Suppressor macrophage (primary cell): ENCODE data around the gene ADAMTS2.
A peak's percentile ranks its signal among the peaks of the same experiment; 100 is the strongest.

Experiments
- DNase-seq, 4 experiments: peaks; one replicate each; pipeline ENCODE4 v3.0.0-alpha.2; 2020 to 2022

The ADAMTS2 gene

GRCh38 chr5:179310439-179311090 lies 34.7 kb downstream of the ADAMTS2 start:
- DNase-seq: no peak

DNA sequence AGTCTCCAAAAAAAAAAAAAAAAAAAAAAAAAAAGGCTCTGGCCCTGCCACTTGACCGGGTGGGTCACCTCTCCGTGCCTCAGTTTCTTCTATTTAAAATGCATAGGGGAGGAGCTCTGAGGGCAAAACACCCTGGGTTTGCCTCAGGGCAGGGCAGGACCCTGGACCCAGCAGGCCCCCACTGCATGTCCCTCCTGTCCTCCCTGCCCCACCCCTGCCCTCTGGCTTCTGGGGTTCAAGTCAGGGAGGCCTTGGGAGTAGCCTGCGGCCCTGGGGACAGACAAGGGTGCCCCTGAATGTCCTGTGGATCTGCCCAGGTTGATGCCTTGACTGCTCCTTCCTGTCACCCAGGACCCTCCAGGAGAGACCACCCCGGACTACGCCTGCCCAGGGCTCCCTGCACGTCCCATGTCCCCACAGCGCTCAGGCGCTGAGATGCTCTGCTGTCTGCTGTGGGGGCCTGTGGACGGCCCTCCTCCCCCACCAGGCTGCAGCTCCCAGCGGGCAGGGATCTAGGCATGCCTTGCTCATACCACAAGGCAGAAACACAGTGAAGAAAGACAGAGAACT lies 35.4 kb downstream of the ADAMTS2 start:
- DNase-seq: no peak

DNA sequence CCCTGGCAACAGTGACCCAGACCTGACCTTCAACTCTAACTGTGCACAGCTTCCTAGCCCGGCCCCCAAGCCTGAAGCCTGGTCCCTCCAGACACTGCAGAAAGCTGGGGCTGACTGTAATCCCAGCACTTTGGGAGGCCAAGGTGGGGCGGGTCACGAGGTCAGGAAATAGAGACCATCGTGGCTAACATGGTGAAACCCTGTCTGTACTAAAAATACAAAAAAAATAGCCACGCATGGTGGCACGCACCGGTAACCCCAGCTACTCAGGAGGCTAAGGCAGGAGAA lies 35.9 kb downstream of the ADAMTS2 start:
- no peak for DNase-seq

- no peak for DNase-seq
Observed at GRCh38 chr5:179308563-179309382, 36.5 kb downstream of the ADAMTS2 start.

- no peak for DNase-seq
Observed at GRCh38 chr5:179307931-179308471, 37.3 kb downstream of the ADAMTS2 start.

GRCh38 chr5:179307013-179307800 lies 38.1 kb downstream of the ADAMTS2 start:
- no peak for DNase-seq

GRCh38 chr5:179306191-179307012 lies 38.9 kb downstream of the ADAMTS2 start:
- DNase-seq: no peak

DNA sequence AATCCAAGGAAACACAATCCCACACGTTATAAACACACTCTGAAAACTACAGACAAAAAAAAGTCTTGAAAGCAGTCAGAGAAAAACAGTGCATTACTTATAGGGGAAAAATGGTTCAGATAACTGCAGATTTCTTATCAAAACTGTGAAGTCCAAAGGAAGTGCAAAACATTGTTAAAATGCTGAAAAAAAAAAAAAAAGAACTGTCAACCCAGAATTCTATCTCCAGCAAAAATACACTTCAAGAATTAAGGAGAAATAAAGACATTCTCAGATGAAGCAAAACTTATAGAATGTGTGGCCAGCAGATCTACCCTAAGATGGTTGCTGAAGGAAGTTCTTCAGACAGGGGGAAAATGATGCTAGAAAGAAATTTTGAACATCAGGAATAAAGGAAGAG lies 40.4 kb downstream of the ADAMTS2 start:
- no peak for DNase-seq

- DNase-seq: no peak
Observed at GRCh38 chr5:179304466-179304865, 40.8 kb downstream of the ADAMTS2 start.

- no peak for DNase-seq
Observed at GRCh38 chr5:179303451-179304200, 41.6 kb downstream of the ADAMTS2 start.

DNA sequence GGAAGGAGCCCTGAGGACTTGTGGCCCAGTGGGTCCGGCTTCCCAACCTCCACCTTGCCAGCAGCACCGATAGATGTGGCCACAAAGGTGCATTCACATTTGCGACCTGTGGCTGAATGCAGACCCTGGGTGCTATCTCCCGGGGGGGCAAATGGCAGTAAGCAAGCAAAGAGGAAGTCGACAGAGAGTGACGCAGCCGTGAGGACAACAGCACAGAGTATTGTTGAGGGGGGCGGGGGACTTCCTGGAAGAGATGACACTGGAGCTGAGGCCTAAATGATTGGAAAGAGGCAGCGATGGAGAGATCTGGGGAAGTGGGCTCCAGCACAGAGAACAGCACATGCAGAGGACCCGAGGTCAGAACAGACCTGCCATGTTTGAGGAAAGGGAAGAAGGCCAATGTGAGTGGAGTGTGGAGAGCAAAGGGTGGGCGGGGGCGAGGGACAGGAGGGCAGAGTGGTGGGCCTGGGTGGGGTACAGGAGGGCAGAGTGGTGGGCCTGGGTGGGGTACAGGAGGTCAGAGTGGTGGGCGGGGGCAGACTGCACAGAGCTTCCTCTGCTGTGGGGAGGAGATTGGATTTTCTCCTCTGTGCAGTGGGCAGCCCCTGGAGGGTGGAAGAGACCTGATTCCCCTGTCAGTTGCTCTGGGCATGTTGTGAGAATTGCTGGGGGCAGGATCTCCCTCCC lies 42.6 kb downstream of the ADAMTS2 start:
- peak; percentile 2 to 30 (median 18) for DNase-seq

DNA sequence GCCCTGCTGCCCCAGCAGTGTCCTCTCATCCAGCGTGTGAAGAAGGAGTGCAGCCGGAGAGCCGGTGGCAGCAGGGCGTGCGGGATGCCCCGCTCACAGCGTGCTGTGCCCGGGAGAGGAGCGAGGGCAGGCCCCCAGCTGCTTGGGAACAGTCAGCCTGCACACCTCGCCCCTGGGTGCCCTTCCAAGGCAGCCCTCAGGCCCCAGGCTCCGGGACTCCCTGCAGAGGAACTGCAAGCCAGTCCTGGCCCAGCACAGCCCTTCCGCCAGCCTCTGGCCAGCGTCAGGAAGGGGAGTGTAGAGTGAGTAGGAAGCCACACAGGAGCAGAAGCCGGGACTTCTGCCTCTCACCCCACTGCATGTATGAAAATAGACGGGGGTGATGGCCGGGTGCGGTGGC lies 43.5 kb downstream of the ADAMTS2 start:
- no peak for DNase-seq

GRCh38 chr5:179301376-179301775 lies 43.9 kb downstream of the ADAMTS2 start:
- DNase-seq: no peak

GRCh38 chr5:179300581-179301180 lies 44.6 kb downstream of the ADAMTS2 start:
- DNase-seq: no peak

GRCh38 chr5:179298181-179298993 lies 46.9 kb downstream of the ADAMTS2 start:
- no peak for DNase-seq

- DNase-seq: no peak
Observed at GRCh38 chr5:179297486-179298180, 47.6 kb downstream of the ADAMTS2 start.

DNA sequence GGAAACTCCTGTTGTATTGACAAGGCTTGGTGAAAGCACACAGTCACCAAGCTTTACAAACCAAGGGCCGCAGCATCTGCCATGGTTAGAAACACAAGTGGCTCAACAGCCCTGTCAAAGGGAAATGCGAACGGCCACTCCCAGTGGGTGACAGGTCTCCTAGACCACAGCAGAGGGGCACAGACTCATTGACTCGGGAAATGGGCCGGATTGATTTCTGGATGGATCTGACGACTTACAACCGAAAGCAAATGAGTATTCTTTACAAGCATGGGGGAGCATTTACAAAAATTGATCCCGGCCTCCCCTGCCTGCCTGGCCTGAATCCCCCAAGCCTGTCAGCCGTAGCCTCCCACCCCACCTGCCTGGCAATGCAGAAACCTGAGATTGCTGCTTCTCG lies 48.2 kb downstream of the ADAMTS2 start:
- no peak for DNase-seq

GRCh38 chr5:179296150-179296821 lies 49.0 kb downstream of the ADAMTS2 start:
- DNase-seq: no peak
